NCI-H748 (cell line): ENCODE data around the gene MRPL12.

ENCODE experiments used
- DNase-seq: peaks from one replicate; lab custom pipeline; 2025; ENCODE audit not compliant: unreplicated experiment; lab: John Stamatoyannopoulos, UW

Gene MRPL12

GRCh38 chr17:81702934-81703746, at the start of gene MRPL12:
Gene MRPL12, plus strand, starts transcription at chr17:81703367. Its CDS starts 135 bp downstream, at chr17:81703502.
- peak; percentile 96 for DNase-seq

GRCh38 chr17:81655378-81656117, 47.6 kb upstream of the MRPL12 start:
- no peak for DNase-seq

GRCh38 chr17:81656118-81656743, 46.9 kb upstream of the MRPL12 start, which contains the start of gene PDE6G:
Gene PDE6G, minus strand, starts transcription at chr17:81656542. Its CDS starts 3,237 bp downstream, at chr17:81653305.
- no peak for DNase-seq

GRCh38 chr17:81656835-81657234, 46.3 kb upstream of the MRPL12 start:
- no peak for DNase-seq

- DNase-seq: no peak
Measured at GRCh38 chr17:81659038-81659437, 44.1 kb upstream of the MRPL12 start.

GRCh38 chr17:81660441-81660840, 42.7 kb upstream of the MRPL12 start:
- no peak for DNase-seq

GRCh38 chr17:81662002-81662401, 41.2 kb upstream of the MRPL12 start:
- no peak for DNase-seq

GRCh38 chr17:81664051-81664470, 39.1 kb upstream of the MRPL12 start:
- no peak for DNase-seq

GRCh38 chr17:81665205-81666091, 37.7 kb upstream of the MRPL12 start:
- peak; percentile 49 for DNase-seq

GRCh38 chr17:81666092-81666341, 37.1 kb upstream of the MRPL12 start:
- DNase-seq: peak; percentile 72

GRCh38 chr17:81666342-81667191, 36.6 kb upstream of the MRPL12 start, which contains the start of the genes CCDC137 and OXLD1:
Gene CCDC137, plus strand, starts transcription at chr17:81666737. Its CDS starts 30 bp downstream, at chr17:81666767.
Gene OXLD1, minus strand, starts transcription at chr17:81666605. Its CDS starts 28 bp downstream, at chr17:81666577.
- peak; percentile 98 for DNase-seq

GRCh38 chr17:81667754-81668153, 35.4 kb upstream of the MRPL12 start:
- DNase-seq: no peak

- DNase-seq: no peak
Measured at GRCh38 chr17:81672504-81672903, 30.7 kb upstream of the MRPL12 start.

- DNase-seq: no peak
Measured at GRCh38 chr17:81672954-81673353, 30.2 kb upstream of the MRPL12 start.

- DNase-seq: no peak
Measured at GRCh38 chr17:81673561-81674258, 29.5 kb upstream of the MRPL12 start.

GRCh38 chr17:81675515-81676221, 27.5 kb upstream of the MRPL12 start:
- peak; percentile 35 for DNase-seq

- DNase-seq: no peak
Measured at GRCh38 chr17:81676906-81677305, 26.3 kb upstream of the MRPL12 start.

- no peak for DNase-seq
Measured at GRCh38 chr17:81680150-81680549, 23.0 kb upstream of the MRPL12 start.

- DNase-seq: no peak
Measured at GRCh38 chr17:81681672-81682071, 21.5 kb upstream of the MRPL12 start.
